Measurements from ENCODE around the gene MTX3.

DNA sequence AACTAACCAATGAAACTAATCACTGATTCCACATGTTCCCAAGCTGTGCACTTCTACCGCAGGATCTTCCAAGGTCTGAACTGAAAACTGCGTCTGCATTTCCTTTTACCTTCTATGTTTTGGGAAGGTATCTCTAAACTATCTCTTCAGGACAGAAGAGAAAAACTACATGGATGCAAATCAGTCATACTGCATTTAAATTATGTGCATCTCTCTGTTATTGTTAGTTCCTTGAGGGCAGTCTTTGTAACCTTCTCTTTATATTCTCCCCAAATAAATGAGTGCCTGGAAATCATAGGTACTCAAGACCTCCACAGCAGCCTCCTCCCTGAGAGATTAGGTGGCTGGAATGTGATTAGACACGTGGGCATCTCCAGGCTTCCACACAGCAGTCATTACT, 17.1 kb downstream of the MTX3 start:
- TF ChIP-seq CTCF (IDR thresholded peaks at IDR 0.05) (no peak), POLR2AphosphoS5 (IDR thresholded peaks at IDR 0.05) (no peak)

All from upper lobe of left lung (tissue), 4 donors.